Stimulated activated naive CD8-positive, alpha-beta T cell treated with anti-CD3 and anti-CD28 coated beads, Interleukin-15, Interleukin-2, amounts not matched to agents 100 U/mL and 50 U/mL, for 24 hours (primary cell): Measurements from ENCODE around the gene TRIO.

Experiments
- ATAC-seq: fragments of 150-1000 bp; cut with Tn5 transposase; one replicate; pipeline ENCODE4 v1.10.0; 2021
- DNase-seq: peaks from one replicate; pipeline ENCODE4 v3.0.0; 2021

Gene TRIO

DNA sequence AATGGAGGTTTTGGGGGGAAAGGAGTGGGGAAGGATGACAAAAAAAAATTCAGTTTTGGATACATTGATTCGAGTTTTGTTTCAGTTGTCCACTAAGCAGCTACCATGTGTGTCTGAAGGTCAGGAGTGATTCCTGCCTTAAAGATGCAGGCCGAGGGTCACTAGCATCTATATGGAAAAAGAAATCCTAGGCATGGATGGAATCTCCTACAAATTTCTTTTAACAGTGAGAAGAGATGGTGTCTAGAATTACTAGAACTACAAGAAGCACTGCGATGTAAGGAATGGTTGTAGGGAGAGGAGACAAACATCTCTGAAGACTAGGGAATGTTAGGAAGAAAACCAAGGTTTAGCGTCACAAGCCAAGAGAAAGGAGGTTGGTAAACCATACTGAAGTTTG is 19.6 kb upstream of the TRIO start:
- DNase-seq: no peak

DNA sequence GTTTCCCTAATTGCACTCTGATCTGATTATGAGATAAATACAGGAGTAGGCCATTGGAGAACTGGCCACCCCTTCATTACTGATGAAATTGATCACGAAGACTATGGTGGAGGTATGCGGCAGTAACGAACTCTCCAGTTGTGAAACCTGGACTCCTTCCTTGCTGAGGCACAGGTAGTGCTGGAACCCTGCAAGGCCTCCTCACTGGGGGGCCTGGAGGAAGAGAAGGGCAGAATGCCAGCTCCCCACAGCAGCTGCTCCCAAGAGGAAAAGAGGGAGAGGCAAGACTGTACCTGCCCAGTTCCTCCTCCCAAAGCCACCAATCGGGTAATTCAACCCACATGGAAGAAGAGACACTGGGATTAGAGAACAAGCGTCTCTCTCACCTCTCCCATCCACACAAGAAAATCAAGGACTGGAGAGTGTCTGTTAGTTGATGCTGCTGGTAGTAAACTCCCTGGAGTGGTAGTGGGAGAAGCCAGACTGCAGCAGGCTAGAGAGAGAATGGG is 19.1 kb upstream of the TRIO start:
- DNase-seq (no peak), ATAC-seq (no peak)

More for the DNA sequence above, 19.6 kb upstream of the TRIO start:
- no peak for ATAC-seq

DNA sequence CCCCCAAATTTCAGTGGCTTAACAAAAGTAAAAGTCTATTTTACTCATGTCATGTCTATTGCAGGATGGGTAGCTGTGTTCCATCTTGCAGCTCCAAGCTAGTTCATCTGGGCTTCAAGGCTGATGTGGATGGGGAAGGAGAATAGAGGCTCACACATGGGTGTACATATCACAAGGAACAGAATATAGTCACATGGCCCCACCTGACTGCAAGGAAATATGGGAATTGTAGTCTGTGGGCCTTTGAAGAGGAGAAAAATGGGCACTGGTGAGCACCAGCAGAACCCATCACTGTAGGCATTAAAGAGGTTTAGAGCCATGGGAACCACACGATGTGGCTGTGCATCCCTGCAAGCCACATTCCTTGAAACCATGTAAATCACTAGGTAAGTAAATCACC is 17.9 kb upstream of the TRIO start:
- no peak for ATAC-seq

DNA sequence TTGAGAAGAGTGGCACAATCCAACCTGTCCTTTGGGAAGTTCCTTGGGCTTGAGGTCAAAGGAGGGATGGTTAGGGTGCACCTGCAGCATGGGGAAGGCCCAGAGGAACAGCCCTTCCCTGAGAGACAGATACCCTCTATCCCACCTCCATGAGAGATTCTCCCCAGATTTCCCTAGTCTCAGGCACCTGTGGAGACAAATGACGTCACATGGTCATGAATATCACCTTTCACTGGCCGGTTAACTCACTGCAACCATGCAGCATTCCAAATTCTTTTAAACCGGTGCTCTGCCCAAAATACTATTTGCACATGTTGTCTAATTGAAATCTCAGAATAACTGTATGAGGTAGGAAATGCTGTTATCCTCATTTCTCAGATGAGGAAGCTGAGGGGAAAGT is 15.6 kb upstream of the TRIO start:
- no peak for DNase-seq
- no peak for ATAC-seq

More for the DNA sequence above, 17.9 kb upstream of the TRIO start:
- no peak for DNase-seq

DNA sequence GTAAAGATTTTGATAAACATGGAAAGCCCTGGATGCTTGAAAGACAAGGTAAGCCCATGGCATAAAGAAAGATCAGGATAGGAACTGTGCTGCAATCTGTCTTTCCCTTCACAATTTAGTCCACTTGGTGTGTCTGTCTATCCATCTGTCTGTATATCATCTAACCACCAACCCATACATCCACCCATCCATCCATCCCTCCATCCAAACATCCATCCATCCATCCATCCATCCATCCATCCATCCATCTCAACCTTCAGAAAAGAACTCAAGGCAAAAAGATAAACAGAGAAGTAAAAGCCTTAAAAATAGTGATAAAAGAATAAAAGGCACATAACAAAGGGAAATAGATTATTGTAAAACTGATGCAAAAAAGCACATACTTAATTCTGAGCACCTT is 15.1 kb upstream of the TRIO start:
- no peak for ATAC-seq
- DNase-seq: no peak

DNA sequence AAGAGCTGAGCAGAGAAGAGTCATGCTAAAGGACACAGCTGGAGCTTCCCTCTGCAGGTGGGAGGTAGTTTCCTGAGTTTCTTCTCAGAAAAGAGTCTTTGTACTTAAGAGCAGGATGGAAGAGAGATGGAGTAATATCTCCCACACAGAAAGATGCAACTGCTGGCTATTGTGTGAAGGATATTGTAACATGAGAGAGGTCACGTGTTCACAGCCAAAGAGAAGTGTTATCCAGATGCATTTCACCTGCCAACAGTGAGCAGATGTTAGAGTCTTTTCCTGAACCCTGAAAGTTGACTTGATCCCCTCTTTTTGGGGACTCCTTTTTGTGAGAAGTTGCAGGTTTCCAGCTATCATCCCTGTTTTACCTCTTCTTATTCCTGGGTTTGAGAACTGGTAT is 14.0 kb upstream of the TRIO start:
- ATAC-seq: no peak

DNA sequence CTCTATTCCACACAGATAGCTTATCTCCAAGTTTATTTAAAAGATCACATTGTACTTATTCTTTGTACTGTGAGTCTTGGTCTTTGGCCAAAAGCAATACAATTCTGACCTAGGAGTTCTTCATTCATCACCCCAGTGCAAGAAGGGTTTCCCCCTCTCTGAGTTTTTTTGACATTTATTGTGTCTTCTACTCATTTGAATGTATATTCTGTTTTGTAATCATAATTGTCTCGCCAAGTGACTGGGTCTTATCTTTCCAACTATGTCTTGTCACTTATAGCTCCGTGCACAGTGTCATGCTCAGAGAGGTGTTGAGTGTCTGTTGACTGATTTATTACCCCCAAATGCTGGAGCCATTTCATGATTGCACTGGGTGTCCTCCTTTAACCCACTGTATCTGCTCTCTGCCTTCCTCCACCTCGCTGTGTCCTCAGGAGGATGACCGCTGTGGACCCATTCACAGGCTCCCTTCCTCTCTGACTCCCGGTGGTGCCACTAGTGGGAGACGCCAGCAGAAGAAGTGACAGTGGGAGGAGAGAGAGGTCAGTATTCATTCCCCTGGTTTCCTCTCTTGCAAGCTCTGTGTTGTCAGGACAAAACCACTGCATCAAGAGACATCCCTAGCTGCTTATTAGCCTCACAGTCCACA is 11.2 kb upstream of the TRIO start:
- DNase-seq (no peak), ATAC-seq (no peak)

More for the DNA sequence above, 14.0 kb upstream of the TRIO start:
- no peak for DNase-seq

DNA sequence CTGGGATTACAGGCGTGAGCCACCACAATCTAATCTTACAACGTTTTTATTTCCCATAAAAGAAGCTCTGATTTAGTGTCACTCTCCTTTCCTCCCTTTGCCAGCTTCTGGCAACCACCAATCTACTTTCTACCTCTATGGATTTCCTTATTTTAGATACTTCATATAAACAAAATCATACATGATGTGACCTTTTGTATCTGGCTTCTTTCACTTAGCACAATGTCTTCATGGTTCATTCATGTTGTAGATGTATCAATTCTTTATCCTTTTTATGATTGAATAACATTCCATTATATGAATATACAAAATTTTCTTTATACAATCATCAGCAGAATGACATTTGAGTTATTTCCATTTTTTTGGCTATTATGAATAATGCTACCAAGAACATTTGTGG is 9.7 kb upstream of the TRIO start:
- ATAC-seq (no peak), DNase-seq (no peak)

DNA sequence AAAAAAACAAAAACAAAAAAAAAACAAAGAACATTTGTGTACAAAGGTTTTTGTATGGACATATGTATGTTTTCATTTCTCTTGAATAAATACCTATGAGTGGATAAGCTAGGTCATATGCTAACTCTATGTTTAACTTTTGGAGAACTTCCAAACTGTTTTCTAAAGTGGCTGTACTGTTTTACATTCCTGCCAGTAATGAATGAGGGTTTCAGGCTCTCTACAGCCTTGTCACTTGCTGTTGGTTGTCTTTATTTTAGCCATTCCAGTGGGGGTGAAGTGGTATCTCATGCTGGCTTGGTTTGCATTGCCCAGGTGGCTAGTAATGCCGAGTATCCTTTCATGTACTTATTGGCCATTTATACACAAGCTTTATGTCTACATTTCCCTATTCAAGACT is 9.1 kb upstream of the TRIO start:
- no peak for DNase-seq
- no peak for ATAC-seq

DNA sequence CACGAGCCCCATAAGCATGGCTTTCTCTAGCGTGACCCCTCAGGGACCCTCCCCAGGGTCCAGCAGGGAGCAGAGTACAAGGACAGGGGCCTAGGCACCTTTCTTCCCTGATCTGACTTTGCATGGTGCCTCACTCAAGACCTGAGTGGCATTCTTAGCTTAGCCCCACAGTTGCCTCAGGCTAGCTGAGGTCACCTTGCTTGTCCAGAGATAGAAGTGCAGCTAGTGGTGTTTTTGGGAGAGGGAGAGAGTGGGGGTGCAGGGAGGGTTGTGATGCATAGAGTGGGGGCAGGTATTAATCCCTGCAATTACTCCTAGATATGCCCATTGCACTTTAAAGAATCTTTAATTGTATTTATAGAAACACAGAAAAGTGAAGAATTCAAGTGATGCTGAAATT is 8.4 kb upstream of the TRIO start:
- no peak for ATAC-seq
- DNase-seq: no peak

DNA sequence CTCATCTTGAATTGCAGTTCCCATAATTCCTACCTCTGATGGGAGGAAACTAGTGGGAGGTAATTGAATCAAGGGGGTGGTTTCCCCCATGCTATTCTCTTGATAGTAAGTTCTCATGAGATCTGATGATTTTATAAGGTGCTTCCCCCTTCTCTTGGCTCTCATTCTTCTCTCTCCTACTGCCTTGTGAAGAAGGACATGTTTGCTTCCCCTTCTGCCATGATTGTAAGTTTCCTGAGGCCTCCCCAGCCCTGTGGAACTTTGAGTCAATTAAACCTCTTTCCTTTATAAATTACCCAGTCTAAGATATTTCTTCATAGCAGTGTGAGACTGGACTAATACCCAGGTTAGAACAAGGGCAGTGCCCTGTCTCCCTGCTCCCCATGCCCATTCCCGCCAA is 7.5 kb upstream of the TRIO start:
- ATAC-seq: no peak
- DNase-seq: no peak

DNA sequence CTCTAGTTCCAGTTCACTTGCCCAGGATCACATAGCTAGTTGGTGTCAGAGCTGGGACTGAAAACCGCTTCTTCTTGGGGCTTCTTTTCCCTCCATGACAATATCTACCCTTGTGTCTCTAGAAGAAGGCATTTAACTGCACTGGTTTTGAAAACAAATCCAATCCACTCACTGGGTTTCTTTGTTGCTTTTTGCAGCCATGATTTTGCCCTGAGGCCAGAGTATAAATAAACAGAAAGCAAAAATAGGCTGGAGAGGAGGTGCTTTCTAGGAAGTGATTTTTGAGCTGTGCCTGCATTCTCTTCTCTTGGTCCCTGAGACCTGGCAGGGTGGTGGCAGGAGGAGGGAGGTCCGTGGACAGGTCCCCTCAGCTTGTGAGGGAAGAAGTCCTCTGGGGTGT is 6.9 kb upstream of the TRIO start:
- ATAC-seq (no peak), DNase-seq (no peak)

DNA sequence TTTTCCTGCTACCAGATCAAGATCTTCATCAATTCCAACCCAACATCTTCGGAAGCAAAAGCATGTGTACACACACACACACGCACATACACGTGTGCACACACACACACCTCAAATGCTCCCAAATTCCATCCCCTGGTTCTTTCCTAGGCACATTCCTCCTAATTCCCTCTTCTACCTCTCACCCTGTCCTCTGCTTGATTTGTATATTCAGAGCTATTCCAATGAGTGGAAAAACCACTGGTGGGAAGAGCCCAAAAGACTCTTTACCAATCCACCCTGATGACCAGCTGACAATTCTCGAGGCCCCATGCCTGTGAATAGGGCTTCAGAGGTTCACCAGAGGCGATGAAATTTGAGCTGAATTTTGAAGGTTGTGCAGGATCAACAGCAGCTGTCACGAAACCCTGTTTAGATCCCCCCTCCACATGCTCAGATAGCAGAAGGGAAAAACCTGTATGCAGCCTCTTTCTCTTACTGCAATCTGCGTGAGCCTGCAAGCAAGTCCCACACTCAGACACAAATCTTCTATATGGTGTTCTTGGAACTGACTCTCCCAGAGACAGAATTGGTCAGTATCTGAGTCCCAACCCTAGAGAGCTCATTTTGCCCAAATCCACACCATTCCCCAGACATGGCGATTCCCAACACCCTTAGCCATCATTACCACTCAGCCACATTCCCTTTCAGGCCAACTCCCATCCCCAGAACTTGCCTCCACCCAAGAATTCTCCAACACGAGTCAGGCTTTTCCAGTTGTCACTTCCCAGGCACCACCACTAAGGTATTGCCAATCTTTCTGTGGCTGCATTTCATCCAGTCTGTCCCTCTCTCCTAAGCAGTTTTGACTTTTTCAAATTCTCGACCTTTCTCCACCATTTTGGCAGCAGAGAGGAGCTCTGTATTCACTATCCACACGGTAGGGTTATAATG is 4.3 kb upstream of the TRIO start:
- ATAC-seq (no peak), DNase-seq (no peak)

DNA sequence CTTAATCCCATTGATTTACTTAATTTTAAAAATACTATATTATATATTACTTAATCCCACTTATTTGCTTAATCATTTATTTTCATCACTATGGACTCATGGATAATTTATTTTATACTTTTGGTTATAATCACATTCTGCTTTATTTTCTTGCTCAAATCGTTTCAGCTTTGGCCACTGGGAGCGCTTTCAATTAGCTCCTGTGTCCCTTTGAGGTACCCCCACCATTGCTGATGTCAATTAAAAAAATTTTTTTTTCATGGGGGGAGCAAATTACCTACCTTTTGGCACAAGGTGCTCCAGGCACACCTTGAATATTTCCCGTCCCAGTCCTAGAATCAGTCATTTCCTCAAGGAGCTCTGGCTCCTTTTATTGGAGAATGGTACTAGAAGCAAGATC is 1.4 kb upstream of the TRIO start:
- no peak for ATAC-seq
- no peak for DNase-seq

DNA sequence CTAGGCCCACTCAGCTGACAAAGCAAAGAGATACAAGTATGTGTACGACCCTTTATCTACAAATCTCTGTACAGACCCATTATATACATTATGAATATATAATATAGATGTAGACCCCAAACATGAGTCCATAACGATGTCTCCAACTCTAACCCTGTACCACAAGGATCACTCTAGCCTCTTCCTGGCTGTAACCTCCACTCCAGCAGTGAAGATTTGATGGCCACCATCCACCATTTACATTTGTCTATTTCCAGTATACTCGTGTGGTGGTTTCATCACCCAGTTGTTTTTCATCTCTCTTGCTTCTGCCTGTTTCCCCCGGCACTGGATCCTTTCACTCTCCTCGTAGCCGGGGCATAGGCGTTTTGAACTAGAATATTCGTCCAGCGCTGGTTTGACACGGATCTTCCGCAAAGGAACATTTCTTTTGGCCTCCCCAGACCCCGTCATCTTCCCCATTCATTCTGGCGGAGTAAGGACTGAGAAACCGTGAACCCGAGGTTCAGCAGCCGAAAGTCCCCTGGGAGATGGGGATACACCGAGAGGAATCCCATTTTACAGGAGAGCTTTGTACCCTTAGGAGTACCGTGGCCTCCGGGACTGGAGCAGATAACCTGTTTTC is 828 bp upstream of the TRIO start:
- no peak for ATAC-seq
- no peak for DNase-seq

DNA sequence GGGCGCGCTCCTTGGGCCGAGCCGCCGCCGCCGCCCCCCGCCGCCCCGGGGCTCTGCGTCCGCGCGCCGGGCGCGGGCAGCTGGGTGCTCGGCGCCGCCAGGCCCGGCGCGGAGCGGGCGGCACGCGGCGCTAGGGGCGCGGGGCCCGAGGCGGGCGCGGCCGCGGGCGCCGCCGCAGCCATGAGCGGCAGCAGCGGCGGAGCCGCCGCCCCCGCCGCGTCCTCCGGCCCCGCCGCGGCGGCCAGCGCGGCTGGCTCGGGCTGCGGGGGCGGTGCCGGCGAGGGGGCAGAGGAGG is 351 bp downstream of the TRIO start:
- no peak for DNase-seq
- ATAC-seq: peak; percentile 4

DNA sequence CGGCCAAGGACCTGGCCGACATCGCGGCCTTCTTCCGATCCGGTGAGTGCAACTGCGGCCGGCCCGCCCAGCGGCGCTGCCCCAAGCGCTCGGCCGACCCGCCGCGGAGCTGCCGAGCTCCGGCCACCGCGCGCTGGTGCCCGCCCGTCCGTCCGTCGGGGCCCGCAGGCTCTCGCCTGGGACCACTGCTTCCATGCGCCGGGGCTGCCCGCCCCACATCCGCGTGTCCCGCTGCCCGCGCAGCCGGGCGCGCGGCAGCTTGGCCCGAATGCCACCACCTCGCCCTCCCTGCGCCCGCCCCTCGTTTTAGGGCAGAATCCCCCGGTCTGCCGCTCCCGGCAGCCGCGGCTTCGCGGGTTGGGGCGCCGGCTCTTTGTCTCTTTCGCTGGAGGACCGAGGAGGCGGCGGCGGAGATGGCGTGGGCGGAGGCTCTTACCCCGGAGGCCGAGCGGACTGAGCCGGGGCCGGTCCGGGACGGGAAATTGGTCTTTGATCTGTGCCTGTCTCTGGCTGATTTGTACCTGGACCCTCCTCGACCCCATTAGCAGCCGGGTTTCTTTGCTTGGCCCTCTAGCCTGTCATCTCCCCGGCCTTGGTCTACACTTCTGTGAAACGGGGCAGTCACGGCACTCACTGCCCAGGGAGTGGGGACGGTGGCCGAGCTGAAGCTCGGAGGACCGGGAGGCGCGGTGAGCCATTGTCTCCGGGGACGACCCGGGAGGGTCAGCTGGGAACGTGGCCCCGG is 871 bp downstream of the TRIO start:
- DNase-seq (peak; percentile 34), ATAC-seq (no peak)

DNA sequence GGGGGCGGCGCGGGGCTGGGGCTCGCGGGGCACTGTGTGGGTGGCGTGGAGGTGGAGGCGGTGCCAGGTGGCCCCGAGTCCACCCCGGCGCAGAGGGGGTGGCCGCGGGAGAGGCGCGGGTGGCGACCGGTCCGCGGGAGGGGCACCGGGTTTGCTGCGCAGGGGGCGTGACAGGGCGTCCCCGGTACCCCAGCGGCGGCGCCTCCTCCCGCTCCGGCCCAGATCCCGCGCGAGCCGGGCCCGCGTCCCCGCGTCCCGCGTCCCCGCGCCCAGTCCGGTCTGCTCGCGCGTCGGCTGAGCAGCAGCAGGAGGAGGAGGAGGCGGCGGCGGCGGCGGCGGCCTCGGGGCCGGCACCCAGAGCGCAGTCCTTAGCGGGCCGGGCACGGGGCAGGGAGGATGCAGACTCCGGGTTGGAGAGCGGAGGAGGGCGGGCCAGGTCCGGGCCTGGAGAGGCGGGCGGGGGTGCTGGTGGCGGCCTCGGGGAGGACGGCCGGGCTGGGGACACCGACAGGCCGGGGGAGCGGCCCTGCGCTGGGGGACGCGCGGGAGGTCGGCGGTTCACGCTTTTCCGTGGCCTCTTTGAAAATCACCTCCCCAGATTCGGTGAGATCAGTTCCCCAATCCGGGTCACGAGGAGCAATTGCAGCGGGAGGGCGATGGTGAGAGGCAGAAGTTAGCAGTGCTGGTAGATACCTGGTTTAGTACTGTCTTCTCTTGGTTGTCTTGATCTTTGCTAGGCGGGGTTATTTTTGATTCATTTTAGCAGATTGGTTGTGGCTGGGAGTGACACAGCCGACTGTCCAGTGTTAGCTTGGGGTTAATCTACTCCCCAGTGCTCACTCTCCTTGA is 1.7 kb downstream of the TRIO start:
- ATAC-seq (peak; percentile 57), DNase-seq (peak; percentile 44)

DNA sequence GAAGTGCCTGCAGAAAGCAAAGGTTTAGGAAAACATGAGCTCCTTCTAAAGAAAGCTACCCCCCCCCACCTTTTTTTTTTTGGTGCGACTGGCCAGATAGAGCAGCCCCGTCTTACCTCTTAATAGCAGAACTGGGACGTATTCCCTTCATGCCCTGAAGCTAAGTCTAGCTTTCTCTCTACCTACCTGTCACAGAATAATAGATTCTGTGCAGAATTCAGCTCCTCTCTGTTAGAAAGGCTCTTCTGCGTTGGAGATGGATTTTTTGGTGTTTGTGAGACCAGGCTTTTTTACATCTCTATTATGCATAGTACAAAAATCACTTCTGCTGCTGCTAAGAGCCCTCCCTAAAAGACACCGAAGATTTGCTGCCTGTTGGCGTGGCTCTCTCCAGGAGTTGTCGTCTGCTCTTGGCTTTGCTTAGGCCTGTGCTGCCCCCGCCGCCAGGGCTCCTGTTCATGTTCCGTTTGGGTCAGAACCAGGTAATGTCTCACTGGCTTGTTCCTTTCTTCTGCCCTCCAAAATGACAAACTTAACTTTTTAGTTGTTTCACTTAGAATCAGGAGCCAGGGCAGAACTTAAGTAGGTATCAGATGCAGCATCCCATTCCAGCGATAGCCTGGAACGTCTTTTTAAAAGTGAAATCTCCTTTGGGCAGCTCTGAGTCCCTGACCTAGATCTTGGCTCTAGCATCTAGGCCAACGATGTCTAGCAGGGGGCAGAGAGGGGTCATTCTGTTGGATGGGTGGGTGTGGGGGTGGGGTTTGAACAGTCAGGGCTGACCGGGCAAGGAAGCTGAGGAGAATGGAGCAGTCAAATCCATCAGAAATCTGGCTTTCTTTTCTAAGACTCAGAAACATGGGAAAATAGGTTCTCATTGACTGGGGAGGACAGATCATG is 2.5 kb downstream of the TRIO start:
- ATAC-seq: no peak
- DNase-seq: no peak

DNA sequence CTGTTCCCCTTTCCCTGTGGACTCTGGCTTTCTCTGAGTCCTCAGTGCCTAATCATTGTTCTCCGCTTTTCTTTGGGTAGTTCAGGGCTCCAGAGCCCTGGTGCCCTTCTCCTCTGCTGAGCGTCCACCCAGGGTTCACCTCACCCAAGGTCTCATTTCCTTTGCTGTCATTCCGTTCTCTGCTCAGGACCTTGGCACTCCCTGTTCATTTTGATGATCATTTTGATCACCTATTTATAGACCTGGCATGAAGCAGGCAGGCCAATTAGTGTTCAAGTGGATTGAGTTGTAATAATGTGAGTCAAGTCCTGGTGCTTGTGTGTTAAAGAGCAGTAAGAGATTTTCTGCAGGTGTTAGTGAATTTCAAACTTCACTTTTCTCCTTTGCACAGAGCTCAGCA is 3.6 kb downstream of the TRIO start:
- DNase-seq: no peak
- ATAC-seq: no peak

DNA sequence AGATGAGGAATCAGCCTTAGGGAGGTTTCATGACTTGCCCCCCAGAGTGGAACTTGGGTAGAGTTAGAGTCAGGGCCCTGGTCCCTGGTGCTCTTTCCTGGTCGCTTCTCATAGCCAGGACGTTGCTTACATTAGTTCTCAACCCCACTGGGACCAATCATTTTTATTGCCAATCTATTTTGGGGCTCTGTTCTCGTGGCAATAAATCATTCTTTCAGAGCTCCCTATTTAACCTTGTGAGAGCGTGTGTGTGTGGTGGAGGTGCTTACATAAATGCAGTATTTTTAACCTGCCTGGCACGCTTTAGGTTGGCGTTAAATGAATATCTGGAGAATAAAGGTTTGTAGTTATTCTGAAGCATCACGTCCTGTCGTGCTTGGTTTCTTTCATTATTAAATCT is 4.1 kb downstream of the TRIO start:
- ATAC-seq (no peak), DNase-seq (no peak)
